Ovary (tissue), 3 donors: ENCODE data around the gene RABAC1.

Source experiments
- POLR2A ChIP-seq: fragments of 450-650 bp; IDR thresholded peaks from one replicate; pipeline ENCODE4 v1.6.1; 2017; ENCODE audit warnings: antibody characterized with exemption, mild to moderate bottlenecking, moderate library complexity
- TF ChIP-seq, protein P1 (sequence below), 3 donors: fragments of 450-650 bp in 2 of 3; fragments of 200-600 bp in 1 of 3; IDR thresholded peaks; one replicate each; pipeline versions ENCODE4 v1.5.1 to v1.8.0; 2016 to 2022; ENCODE audit warnings: antibody characterized with exemption in 3 of 3, mild to moderate bottlenecking in 1 of 3
- donor health status: DM: no; HTN: no; CAD: no.

DNA sequence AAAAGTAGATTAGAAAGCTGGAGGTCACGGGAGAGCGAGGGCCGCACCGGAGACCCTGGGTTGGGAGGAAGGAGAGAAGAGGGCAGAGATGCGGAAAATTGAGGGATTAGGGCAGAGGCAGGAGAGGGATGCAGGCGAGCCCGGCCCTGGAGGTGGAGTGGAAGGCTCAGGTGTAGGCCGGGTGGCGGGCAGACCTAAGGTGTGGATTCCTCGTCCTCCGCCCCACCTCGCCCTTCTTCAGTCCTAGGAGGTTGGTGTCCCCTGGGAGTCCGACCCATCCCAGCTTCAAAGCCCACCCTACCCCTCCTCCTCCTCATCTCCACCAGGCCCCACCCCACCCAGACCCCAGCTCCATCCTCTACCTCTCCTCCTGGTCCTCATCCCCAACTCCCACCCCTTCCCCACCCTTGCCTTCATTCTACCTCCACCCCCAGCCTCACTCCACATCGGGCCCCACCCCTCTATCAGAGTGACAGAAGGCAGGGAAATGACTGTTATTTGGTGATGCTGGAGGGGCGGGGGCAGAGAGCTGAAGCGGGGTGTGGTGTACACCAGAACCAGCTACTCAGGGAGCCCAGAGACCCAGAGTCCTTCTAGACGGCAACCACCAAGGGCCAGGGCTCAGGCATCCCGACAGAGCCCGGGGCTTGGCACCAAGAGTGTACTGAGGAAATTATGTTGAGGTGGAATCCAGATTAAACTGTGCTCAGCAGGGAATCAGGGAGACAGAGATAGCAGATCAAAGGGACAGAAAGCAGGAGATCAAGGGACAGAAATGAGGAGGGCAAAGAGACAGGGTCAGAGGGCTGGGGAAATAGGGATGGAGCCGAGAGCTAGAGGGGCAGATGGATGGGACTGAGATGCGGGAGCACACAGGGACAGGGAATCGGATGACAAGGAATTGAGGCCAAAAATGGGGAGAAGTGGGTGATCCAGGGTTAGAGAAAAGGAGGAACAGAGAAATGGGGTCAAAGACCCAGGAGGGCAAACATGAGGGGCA is 37.2 kb downstream of the RABAC1 start:
- TF ChIP-seq, protein P1, sequence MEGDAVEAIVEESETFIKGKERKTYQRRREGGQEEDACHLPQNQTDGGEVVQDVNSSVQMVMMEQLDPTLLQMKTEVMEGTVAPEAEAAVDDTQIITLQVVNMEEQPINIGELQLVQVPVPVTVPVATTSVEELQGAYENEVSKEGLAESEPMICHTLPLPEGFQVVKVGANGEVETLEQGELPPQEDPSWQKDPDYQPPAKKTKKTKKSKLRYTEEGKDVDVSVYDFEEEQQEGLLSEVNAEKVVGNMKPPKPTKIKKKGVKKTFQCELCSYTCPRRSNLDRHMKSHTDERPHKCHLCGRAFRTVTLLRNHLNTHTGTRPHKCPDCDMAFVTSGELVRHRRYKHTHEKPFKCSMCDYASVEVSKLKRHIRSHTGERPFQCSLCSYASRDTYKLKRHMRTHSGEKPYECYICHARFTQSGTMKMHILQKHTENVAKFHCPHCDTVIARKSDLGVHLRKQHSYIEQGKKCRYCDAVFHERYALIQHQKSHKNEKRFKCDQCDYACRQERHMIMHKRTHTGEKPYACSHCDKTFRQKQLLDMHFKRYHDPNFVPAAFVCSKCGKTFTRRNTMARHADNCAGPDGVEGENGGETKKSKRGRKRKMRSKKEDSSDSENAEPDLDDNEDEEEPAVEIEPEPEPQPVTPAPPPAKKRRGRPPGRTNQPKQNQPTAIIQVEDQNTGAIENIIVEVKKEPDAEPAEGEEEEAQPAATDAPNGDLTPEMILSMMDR (IDR thresholded peaks at IDR 0.05): no peak
- no peak for TF ChIP-seq POLR2A
